K562 (cell line): ENCODE data around the gene PRPF8. TPM values are rescaled to one million over a fixed set of nuclear protein-coding genes. Genes with fewer than 3 reads are reported as not detected.

ENCODE experiments used
- BMI1 ChIP-seq: fragments of 150-350 bp; IDR thresholded peaks from 2 replicates; pipeline ENCODE4 v1.6.1; 2014; ENCODE audit warnings: low read length
- DNMT1 ChIP-seq: fragments of 450-650 bp; IDR thresholded peaks from 2 replicates; pipeline ENCODE4 v1.6.1; 2016; ENCODE audit warnings: antibody characterized with exemption, mild to moderate bottlenecking
- ERF ChIP-seq: fragments of 450-650 bp; formaldehyde crosslinking; IDR thresholded peaks from 2 replicates; pipeline ENCODE4 v1.4.0; 2020; ENCODE audit warnings: mild to moderate bottlenecking, mixed read lengths
- ESRRA ChIP-seq: fragments of 450-650 bp; IDR thresholded peaks from 2 replicates; pipeline ENCODE4 v1.6.1; 2014; ENCODE audit warnings: low read depth, mild to moderate bottlenecking, moderate library complexity, borderline replicate concordance
- ETV5 ChIP-seq: sonication (generic); formaldehyde crosslinking; IDR thresholded peaks from 2 replicates; pipeline ENCODE4 v1.4.0; 2020; ENCODE audit warnings: low read depth, mild to moderate bottlenecking, missing genetic modification reagents
- FOS ChIP-seq: IDR thresholded peaks from 3 replicates; pipeline ENCODE4 v1.6.1; 2011; ENCODE audit not compliant: insufficient read length; ENCODE audit errors: extremely low read depth
- GATAD2A ChIP-seq: fragments of 450-650 bp; IDR thresholded peaks from 2 replicates; pipeline ENCODE4 v1.6.1; 2017
- JUN ChIP-seq, 2 experiments: sonication (generic) in 1 of 2; formaldehyde crosslinking in 1 of 2; IDR thresholded peaks; 2 replicates each; pipeline versions ENCODE4 v1.6.1 to v1.8.0; 2012 to 2022; ENCODE audit warnings: borderline replicate concordance in 2 of 2, mild to moderate bottlenecking in 2 of 2, improper control_type of control experiment in 1 of 2, low read depth in 1 of 2, low read length in 1 of 2, missing genetic modification reagents in 1 of 2
- KDM4B ChIP-seq, 2 experiments: fragments of 450-650 bp in 1 of 2; sonication (generic) in 1 of 2; IDR thresholded peaks; 2 replicates each; pipeline ENCODE4 v1.6.1; 2016 to 2017; ENCODE audit warnings: borderline replicate concordance in 2 of 2, antibody characterized with exemption in 1 of 2, low read depth in 1 of 2, mild to moderate bottlenecking in 1 of 2
- PCBP2 ChIP-seq: fragments of 200-400 bp; formaldehyde crosslinking; IDR thresholded peaks from 2 replicates; pipeline ENCODE4 v1.6.1; 2018; ENCODE audit warnings: low read length, low read depth, mild to moderate bottlenecking, moderate library complexity; ENCODE audit not compliant: poor library complexity, severe bottlenecking
- PRPF4 ChIP-seq: fragments of 200-400 bp; formaldehyde crosslinking; IDR thresholded peaks from one replicate; pipeline ENCODE4 v1.6.1; 2017; ENCODE audit warnings: low read length, low read depth, mild to moderate bottlenecking; ENCODE audit not compliant: insufficient read depth, poor library complexity, severe bottlenecking
- TCF3 ChIP-seq: sonication (generic); formaldehyde crosslinking; IDR thresholded peaks from 2 replicates; pipeline ENCODE4 v1.4.0; 2020; ENCODE audit warnings: mild to moderate bottlenecking, missing genetic modification reagents
- XRCC4 ChIP-seq: IDR thresholded peaks from one replicate; pipeline ENCODE4 v1.6.1; 2011; ENCODE audit not compliant: insufficient read depth, insufficient read length; ENCODE audit errors: extremely low read depth
- ZFP1 ChIP-seq: fragments of 450-650 bp; formaldehyde crosslinking; IDR thresholded peaks from 2 replicates; pipeline ENCODE4 v1.4.0; 2020; ENCODE audit warnings: mild to moderate bottlenecking, mixed read lengths
- ZNF324 ChIP-seq: fragments of 250-450 bp; sonication (Bioruptor Pico); IDR thresholded peaks from 2 replicates; pipeline ENCODE4 v1.4.0; 2020; ENCODE audit warnings: mild to moderate bottlenecking
- ZNF436 ChIP-seq: fragments of 250-450, 450-650 bp; sonication (Bioruptor Pico); formaldehyde crosslinking; IDR thresholded peaks from 2 replicates; pipeline ENCODE4 v1.7.0; 2020; ENCODE audit warnings: mild to moderate bottlenecking
- ZNF444 ChIP-seq: fragments of 250-450 bp; sonication (Bioruptor Pico); IDR thresholded peaks from 2 replicates; pipeline ENCODE4 v1.4.0; 2020; ENCODE audit warnings: mild to moderate bottlenecking, moderate library complexity
- polyA plus RNA-seq, 8 experiments: library from polyadenylated mRNA; depleted of rRNA in 4 of 8; stranded (reverse) in 5 of 8; unstranded in 3 of 8; fragments of >200 nt; fragmentation: Nextera tagmentation in 2 of 8; fragmentation: Illumina TruSeq in 1 of 8; extraction: Ambion mirVana in 2 of 8; extraction: Trizol in 1 of 8; gene quantifications; 2 replicates each; pipeline versions ENCODE4 v1.2.1 to v1.2.3, GENCODE V29; 2011 to 2014; ENCODE audit warnings: inconsistent platforms in 1 of 8, missing spikeins in 1 of 8
- total RNA-seq, 7 experiments: library from RNA; depleted of rRNA in 6 of 7; stranded (reverse); fragments of >200 nt in 6 of 7; fragmentation: Illumina TruSeq in 2 of 7; extraction: Trizol in 2 of 7; gene quantifications; 2 replicates each; pipeline versions ENCODE4 v1.2.1 to v1.2.3, GENCODE V29; 2011 to 2021; ENCODE audit warnings: low replicate concordance in 1 of 7
- TF ChIP-seq, protein P1 (sequence below): fragments of 250-450 bp; sonication (Bioruptor Pico); IDR thresholded peaks from 2 replicates; pipeline ENCODE4 v1.9.0; 2021; ENCODE audit warnings: mild to moderate bottlenecking
- TF ChIP-seq, protein P2 (sequence below), 2 experiments: fragments of 450-650 bp; formaldehyde crosslinking in 1 of 2; IDR thresholded peaks; 2 replicates each; pipeline versions ENCODE4 v1.4.0 to v1.6.1; 2014 to 2020; ENCODE audit warnings: mild to moderate bottlenecking in 2 of 2, borderline replicate concordance in 1 of 2, low read depth in 1 of 2

The PRPF8 gene
- total and polyA plus RNA-seq, 9 of the 15 experiments (the other 6 are each of a cell fraction or from before 2014, with no cell fraction given), result 64.3 to 294 (median 85.9) TPM

DNA sequence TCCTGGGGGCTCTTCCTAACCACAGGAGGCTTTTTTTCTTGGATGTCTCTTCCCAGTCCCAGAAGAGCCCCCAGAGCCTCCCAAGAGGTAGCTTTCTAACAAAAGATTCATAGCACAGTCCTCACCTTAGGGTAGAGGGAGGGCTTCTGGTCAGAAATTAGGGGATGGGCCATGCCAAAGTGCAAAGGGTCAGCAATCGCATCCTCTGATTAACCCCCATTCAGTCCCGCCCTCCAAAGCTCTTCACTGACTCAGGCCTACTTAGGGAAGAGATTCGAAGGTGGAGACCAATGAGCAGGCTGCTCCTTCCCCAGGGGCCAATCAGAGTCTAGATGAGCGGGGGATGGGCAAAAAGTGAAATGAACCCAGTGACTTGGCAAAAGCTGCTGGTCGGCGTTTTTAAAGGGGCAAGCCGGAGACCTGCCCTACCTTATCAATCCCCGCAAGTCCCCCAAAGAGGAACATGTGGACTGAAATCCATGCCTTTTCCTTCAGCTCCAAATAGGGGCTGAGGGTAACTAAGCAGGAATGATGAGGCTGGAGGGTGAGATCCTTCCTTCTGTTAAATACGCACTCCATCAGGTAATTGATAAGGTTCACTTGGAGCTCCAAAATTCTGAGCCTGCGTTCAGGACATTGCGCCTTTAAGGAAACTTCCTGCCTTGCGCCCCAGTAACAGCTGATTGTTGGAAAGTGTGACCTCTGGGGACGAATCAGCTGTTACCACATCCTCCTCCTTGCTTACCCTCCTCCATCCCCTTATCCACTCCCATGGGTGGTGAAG, 32.4 kb upstream of the PRPF8 start (continued):
- TF ChIP-seq ZNF436 (CRISPR knock-in tag) (no peak), PRPF4 (no peak), FOS (peak; percentile 83), KDM4B (IDR thresholded peaks at IDR 0.05; ENCODE audit: borderline replicate concordance in 2 of 2, low read depth in 1 of 2) (no peak), TCF3 (CRISPR knock-in tag) (no peak), DNMT1 (no peak), ESRRA (peak; percentile 60; the same call in 1 of the 2 replicates), GATAD2A (no peak), ZFP1 (CRISPR knock-in tag) (no peak), PCBP2 (no peak), ERF (CRISPR knock-in tag) (no peak), ETV5 (CRISPR knock-in tag) (0 out of 2 replicates have a peak, but pooled peaks have one; percentile 58), BMI1 (no peak), ZNF324 (CRISPR knock-in tag) (no peak), JUN (IDR thresholded peaks at IDR 0.05; ENCODE audit: borderline replicate concordance, low read depth, low read length) (peak; percentile 16; the same call in 1 of the 2 replicates), JUN (CRISPR knock-in tag; IDR thresholded peaks at IDR 0.05; ENCODE audit: borderline replicate concordance) (no peak), ZNF444 (CRISPR knock-in tag) (no peak), XRCC4 (no peak)
- TF ChIP-seq, protein P1, sequence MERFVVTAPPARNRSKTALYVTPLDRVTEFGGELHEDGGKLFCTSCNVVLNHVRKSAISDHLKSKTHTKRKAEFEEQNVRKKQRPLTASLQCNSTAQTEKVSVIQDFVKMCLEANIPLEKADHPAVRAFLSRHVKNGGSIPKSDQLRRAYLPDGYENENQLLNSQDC (CRISPR knock-in tag), result no peak
- TF ChIP-seq, protein P2, sequence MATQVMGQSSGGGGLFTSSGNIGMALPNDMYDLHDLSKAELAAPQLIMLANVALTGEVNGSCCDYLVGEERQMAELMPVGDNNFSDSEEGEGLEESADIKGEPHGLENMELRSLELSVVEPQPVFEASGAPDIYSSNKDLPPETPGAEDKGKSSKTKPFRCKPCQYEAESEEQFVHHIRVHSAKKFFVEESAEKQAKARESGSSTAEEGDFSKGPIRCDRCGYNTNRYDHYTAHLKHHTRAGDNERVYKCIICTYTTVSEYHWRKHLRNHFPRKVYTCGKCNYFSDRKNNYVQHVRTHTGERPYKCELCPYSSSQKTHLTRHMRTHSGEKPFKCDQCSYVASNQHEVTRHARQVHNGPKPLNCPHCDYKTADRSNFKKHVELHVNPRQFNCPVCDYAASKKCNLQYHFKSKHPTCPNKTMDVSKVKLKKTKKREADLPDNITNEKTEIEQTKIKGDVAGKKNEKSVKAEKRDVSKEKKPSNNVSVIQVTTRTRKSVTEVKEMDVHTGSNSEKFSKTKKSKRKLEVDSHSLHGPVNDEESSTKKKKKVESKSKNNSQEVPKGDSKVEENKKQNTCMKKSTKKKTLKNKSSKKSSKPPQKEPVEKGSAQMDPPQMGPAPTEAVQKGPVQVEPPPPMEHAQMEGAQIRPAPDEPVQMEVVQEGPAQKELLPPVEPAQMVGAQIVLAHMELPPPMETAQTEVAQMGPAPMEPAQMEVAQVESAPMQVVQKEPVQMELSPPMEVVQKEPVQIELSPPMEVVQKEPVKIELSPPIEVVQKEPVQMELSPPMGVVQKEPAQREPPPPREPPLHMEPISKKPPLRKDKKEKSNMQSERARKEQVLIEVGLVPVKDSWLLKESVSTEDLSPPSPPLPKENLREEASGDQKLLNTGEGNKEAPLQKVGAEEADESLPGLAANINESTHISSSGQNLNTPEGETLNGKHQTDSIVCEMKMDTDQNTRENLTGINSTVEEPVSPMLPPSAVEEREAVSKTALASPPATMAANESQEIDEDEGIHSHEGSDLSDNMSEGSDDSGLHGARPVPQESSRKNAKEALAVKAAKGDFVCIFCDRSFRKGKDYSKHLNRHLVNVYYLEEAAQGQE (IDR thresholded peaks at IDR 0.05; ENCODE audit: borderline replicate concordance), result 0 out of 2 replicates have a peak, but pooled peaks have one; percentile 6
- TF ChIP-seq, protein P2 (CRISPR knock-in tag; IDR thresholded peaks at IDR 0.05; ENCODE audit: low read depth), result no peak
